ENCODE data around the gene UBL3. TPM values are rescaled to one million over a fixed set of nuclear protein-coding genes. Genes with fewer than 3 reads are reported as not detected.

UBL3 gene
- polyA plus RNA-seq, 1 of the 3 experiments (the other 2 are of a cell fraction): 5.8 TPM

DNA sequence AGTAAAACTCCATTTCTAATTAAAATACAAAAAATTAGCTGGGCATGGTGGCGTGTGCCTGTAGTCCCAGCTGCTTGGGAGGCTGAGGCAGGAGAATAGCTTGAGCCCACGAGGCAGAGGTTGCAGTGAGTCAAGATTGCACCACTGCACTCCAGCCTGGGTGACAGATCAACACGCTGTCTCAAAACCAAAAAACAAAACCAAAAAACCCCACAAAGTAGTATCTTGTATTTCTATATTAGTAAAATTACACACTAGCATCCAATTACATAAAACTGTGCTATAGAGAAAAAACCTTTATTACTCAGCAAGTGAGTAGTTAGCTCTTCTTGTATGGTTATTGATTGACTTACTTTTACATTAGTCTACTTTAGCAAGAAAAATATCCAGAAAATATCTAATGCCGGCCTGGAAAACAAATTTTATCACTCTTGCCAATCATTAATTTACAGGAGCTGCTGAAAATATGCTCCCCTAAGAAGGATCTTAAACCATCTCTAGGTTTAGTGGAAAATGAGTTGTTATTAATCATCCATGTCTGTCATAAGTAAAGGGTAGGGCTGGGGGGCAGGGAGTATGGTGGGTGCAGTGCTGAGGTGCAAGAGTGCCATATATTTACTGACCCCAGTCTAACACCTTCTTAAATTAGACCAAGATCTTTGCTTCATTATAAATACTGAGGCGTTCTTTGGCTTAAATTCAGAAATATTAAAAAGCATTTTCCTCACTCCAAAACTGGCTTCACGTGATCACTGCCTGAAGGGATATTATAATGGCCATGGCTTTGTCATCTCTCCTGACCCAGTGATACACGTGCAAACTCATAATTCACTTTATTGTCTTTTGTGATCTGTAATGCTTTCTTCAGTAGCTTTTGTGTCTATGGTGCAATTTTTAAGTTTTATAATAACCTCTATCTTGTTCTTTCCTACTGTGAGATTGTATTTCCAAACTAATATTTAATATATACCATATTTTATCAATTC, 44.1 kb downstream of the UBL3 start:
- H3K36me3 ChIP-seq (replicated peaks in 1 of 2; ENCODE audit: control insufficient read depth in 1 of 2, insufficient read depth in 2 of 2, low read length in 1 of 2): no peaks in the 10 kb centered on the region
- peaks cover 40% of the 10 kb centered on the region for H3K79me2 ChIP-seq (ENCODE audit: insufficient read depth)
- H3K4me2 ChIP-seq: no peak overlapping the region
- H3K9me2 ChIP-seq: no peaks in the 10 kb centered on the region
- TF ChIP-seq, protein P1, sequence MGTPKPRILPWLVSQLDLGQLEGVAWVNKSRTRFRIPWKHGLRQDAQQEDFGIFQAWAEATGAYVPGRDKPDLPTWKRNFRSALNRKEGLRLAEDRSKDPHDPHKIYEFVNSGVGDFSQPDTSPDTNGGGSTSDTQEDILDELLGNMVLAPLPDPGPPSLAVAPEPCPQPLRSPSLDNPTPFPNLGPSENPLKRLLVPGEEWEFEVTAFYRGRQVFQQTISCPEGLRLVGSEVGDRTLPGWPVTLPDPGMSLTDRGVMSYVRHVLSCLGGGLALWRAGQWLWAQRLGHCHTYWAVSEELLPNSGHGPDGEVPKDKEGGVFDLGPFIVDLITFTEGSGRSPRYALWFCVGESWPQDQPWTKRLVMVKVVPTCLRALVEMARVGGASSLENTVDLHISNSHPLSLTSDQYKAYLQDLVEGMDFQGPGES (IDR thresholded peaks at IDR 0.05; ENCODE audit: low read depth, low read length): no peak
- TF ChIP-seq FOXJ3 (CRISPR knock-in tag; IDR thresholded peaks at IDR 0.05): no peak
- TF ChIP-seq MEF2A (IDR thresholded peaks at IDR 0.05; ENCODE audit: borderline replicate concordance, low read depth): no peak
- no peak for TF ChIP-seq GATA2 (CRISPR knock-in tag; IDR thresholded peaks at IDR 0.05)
- TF ChIP-seq EZH2phosphoT487 (IDR thresholded peaks at IDR 0.05; ENCODE audit: borderline replicate concordance, low read depth): no peak
- no peak for TF ChIP-seq TCF12 (IDR thresholded peaks at IDR 0.05)
- TF ChIP-seq, protein P2, sequence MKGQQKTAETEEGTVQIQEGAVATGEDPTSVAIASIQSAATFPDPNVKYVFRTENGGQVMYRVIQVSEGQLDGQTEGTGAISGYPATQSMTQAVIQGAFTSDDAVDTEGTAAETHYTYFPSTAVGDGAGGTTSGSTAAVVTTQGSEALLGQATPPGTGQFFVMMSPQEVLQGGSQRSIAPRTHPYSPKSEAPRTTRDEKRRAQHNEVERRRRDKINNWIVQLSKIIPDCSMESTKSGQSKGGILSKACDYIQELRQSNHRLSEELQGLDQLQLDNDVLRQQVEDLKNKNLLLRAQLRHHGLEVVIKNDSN (IDR thresholded peaks at IDR 0.05; ENCODE audit: borderline replicate concordance, low read depth): no peak
- TF ChIP-seq GABPA (IDR thresholded peaks at IDR 0.05; ENCODE audit: low read depth): no peak
- no peak for TF ChIP-seq RXRA (IDR thresholded peaks at IDR 0.05; ENCODE audit: borderline replicate concordance, low read depth)
- TF ChIP-seq MXI1 (IDR thresholded peaks at IDR 0.05; ENCODE audit: low read depth, low read length): no peak
- no peak for TF ChIP-seq RFX5 (IDR thresholded peaks at IDR 0.05; ENCODE audit: low read length)
- ChIA-PET CTCF (interaction anchor here (0.9 to 1.5 kb wide), 2 partner anchors 298 to 309 kb away, joined by 3 to 4 read pairs; no protein-coding TSS in a partner anchor), POLR2A (no interaction called here)
- H3K27me3 ChIP-seq (ENCODE audit: insufficient read depth): no peaks in the 10 kb centered on the region
- H4K20me1 ChIP-seq (ENCODE audit: insufficient read depth): peaks cover 9% of the 10 kb centered on the region; the same call in 1 of the 2 replicates
- no peaks in the 10 kb centered on the region for H3K9me3 ChIP-seq
- peaks cover 6% of the 10 kb centered on the region for H3F3A ChIP-seq (replicated peaks; ENCODE audit: insufficient read depth)
- no peak for DNase-seq
- H3K9ac ChIP-seq: no peak overlapping the region
- peaks cover 0 to 2% of the 10 kb centered on the region in 2 experiments; a peak in 2 of 4 replicates for H3K4me1 ChIP-seq (ENCODE audit: control insufficient read depth in 1 of 2, insufficient read depth in 2 of 2, low read depth in 1 of 2, low read length in 1 of 2)
- no peak overlapping the region for H3K27ac ChIP-seq (ENCODE audit: low read depth in 2 of 2, low read length in 1 of 2)
- no peak overlapping the region for H2AFZ ChIP-seq (ENCODE audit: low read depth)
- 90% methylated on average over 7 of the region's 7 CpGs for WGBS (ENCODE audit: low lambda C conversion rate)
- no peak overlapping the region for H3K4me3 ChIP-seq (ENCODE audit: low read depth in 2 of 2, low read length in 1 of 2)

DNA sequence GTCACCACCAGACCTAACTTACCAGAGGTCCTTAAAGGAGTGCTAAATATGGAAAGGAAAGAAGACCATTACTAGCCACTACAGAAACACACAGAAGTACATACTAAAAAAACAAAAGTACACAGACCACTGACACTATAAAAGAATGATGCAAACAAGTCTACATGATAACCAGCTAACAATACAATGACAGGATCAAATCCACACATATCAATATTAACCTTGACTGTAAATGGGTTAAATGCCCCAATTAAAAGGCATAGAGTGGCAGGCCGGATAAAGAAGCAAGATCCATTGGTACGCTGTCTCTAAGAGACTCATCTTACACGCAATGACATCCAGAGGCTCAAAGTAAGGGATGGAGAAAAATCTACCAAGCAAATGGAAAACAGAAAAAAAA, 47.2 kb downstream of the UBL3 start:
- H3K79me2 ChIP-seq (ENCODE audit: insufficient read depth): peaks cover 22% of the 10 kb centered on the region
- H2AFZ ChIP-seq (ENCODE audit: low read depth): no peak overlapping the region
- no peaks in the 10 kb centered on the region for H3K27me3 ChIP-seq (ENCODE audit: insufficient read depth)
- no peaks in the 10 kb centered on the region for H3K36me3 ChIP-seq (replicated peaks in 1 of 2; ENCODE audit: control insufficient read depth in 1 of 2, insufficient read depth in 2 of 2, low read length in 1 of 2)
- no peaks in the 10 kb centered on the region for H3K9me2 ChIP-seq
- peaks cover 6% of the 10 kb centered on the region for H3F3A ChIP-seq (replicated peaks; ENCODE audit: insufficient read depth)
- no peak overlapping the region for H3K4me2 ChIP-seq
- H3K9ac ChIP-seq: no peak overlapping the region
- POLR2A ChIA-PET: no interaction called here
- H3K27ac ChIP-seq (ENCODE audit: low read depth in 2 of 2, low read length in 1 of 2): no peak overlapping the region
- WGBS (ENCODE audit: low lambda C conversion rate): 95% methylated on average over 3 of the region's 3 CpGs
- peaks cover 9% of the 10 kb centered on the region; the same call in 1 of the 2 replicates for H4K20me1 ChIP-seq (ENCODE audit: insufficient read depth)
- H3K4me3 ChIP-seq (ENCODE audit: low read depth in 2 of 2, low read length in 1 of 2): no peak overlapping the region
- DNase-seq: no peak
- CTCF ChIA-PET: no interaction called here
- no peaks in the 10 kb centered on the region for H3K9me3 ChIP-seq
- H3K4me1 ChIP-seq (ENCODE audit: control insufficient read depth in 1 of 2, insufficient read depth in 2 of 2, low read depth in 1 of 2, low read length in 1 of 2): peaks cover 0 to 2% of the 10 kb centered on the region in 2 experiments; a peak in 2 of 4 replicates
- TF ChIP-seq EP300 (IDR thresholded peaks at IDR 0.05; ENCODE audit: borderline replicate concordance in 1 of 2, low read depth in 1 of 2, low read length in 1 of 2): no peak
- no peak for TF ChIP-seq GATA2 (CRISPR knock-in tag; IDR thresholded peaks at IDR 0.05)
- TF ChIP-seq, protein P3, sequence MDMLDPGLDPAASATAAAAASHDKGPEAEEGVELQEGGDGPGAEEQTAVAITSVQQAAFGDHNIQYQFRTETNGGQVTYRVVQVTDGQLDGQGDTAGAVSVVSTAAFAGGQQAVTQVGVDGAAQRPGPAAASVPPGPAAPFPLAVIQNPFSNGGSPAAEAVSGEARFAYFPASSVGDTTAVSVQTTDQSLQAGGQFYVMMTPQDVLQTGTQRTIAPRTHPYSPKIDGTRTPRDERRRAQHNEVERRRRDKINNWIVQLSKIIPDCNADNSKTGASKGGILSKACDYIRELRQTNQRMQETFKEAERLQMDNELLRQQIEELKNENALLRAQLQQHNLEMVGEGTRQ (IDR thresholded peaks at IDR 0.05; ENCODE audit: borderline replicate concordance, low read depth, low read length): no peak
- no peak for TF ChIP-seq EZH2phosphoT487 (IDR thresholded peaks at IDR 0.05; ENCODE audit: borderline replicate concordance, low read depth)
- TF ChIP-seq RXRA (IDR thresholded peaks at IDR 0.05; ENCODE audit: borderline replicate concordance, low read depth): no peak
- TF ChIP-seq CHD2 (IDR thresholded peaks at IDR 0.05; ENCODE audit: low read length, partially characterized antibody): no peak
- TF ChIP-seq POLR2AphosphoS5 (IDR thresholded peaks at IDR 0.05; ENCODE audit: low read depth, low read length): no peak
- TF ChIP-seq, protein P1 (IDR thresholded peaks at IDR 0.05; ENCODE audit: low read depth, low read length): no peak
- no peak for TF ChIP-seq FOXM1 (IDR thresholded peaks at IDR 0.05; ENCODE audit: low read depth)
- no peak for TF ChIP-seq FOSL2 (IDR thresholded peaks at IDR 0.05; ENCODE audit: borderline replicate concordance, low read depth)
- TF ChIP-seq MXI1 (IDR thresholded peaks at IDR 0.05; ENCODE audit: low read depth, low read length): no peak
- TF ChIP-seq FOXJ3 (CRISPR knock-in tag; IDR thresholded peaks at IDR 0.05): no peak
- TF ChIP-seq, protein P4, sequence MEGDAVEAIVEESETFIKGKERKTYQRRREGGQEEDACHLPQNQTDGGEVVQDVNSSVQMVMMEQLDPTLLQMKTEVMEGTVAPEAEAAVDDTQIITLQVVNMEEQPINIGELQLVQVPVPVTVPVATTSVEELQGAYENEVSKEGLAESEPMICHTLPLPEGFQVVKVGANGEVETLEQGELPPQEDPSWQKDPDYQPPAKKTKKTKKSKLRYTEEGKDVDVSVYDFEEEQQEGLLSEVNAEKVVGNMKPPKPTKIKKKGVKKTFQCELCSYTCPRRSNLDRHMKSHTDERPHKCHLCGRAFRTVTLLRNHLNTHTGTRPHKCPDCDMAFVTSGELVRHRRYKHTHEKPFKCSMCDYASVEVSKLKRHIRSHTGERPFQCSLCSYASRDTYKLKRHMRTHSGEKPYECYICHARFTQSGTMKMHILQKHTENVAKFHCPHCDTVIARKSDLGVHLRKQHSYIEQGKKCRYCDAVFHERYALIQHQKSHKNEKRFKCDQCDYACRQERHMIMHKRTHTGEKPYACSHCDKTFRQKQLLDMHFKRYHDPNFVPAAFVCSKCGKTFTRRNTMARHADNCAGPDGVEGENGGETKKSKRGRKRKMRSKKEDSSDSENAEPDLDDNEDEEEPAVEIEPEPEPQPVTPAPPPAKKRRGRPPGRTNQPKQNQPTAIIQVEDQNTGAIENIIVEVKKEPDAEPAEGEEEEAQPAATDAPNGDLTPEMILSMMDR (IDR thresholded peaks at IDR 0.05): no peak

All from SK-N-SH (cell line).